ENCODE measurements around the gene FGD1.

Gene FGD1

DNA sequence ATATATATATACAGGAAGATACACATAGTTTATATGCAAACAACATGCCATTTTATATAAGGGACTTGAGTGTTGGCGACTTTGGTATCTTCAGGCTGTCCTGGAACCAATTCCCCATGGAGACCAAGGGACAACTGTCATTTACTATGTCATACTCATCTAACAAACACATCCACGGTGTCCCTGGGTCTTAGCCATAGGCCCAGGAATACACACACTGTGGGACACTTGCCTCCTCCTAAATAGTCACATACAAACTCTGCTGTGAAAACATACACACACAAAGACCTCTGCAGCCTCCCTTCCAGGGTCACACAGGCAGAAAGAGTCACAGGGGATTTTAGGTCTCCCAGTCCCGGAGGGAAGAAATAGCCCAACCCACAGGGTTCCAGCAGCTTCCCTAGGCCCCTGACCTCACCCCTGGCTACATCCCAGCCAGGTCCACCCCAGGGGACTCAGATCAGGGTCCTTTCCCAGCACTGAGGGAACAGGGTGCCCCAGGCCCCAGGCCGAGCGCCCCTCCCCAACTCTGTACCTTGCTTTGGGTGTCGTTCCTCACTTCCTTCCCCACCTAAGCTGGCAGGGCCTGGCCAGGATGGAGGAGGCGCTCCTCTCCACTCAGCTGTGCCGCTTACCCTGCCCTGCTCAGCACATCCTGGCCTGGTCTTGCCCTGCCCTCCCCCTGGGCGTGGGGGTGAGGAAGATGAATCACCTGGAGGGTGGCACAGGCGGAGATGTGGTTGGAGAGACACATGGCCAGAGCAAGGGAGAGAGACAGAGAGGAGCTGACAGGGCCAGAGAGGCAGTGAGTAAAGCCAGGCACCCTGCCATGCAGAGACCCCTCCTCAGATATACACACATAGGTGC, 21.8 kb downstream of the FGD1 start:
- no peak for DNase-seq (ENCODE audit: low read depth, low spot score)

DNA sequence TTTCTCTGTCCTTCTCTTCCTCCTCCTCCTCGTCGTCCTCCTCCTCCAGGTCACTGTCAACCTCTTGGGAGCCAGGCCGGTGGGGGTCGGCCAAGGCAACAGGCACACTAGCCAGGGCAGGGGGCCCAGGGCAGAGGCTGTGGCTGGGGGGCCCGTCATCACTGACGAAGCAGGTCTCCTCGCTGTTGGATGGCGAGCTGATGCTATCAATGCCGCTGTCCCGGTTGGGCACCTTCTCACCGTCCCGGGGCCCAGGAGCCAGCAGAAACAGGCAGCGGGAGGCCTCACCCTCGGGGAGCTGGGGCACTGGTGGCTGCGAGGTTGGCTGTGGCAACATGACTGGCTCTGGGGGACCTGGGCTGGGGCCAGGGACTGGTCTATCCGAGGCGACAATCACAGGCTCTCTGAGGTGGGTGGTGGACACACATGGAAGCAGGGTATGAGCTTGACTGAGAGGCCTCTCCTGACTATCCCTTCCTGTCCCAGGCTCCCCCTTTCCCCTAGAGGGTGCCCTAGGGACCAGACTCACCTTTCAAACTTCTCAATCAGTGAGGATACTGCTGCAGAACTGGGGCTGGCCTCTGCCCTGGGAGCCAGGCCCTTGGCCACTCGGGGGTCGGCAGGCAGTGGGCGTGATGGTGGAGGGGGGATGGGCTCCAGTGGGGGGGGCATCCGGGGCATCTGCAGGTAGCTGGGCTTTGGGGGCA, 25.8 kb downstream of the FGD1 start:
- DNase-seq (ENCODE audit: low read depth, low spot score) = no peak

DNA sequence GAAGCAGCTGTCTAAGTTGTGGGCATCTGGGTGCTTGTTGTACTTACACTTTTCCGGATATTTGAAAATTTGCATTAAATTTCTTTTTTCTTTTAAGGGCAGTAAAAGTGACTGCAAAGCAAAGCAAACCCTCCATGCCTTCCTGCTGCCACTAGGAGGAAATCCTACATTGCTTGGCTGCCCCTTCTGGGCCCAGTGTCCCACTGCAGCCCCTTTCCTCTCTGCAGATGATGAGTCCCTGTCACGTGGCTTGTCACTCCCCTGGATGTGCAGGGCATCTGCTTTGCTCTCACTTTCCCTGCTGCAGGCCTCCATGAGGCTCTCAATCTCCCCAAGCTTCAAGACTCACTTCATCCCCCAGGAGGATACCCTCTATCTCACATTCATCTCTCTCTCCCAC, 43.1 kb downstream of the FGD1 start:
- no peak for DNase-seq (ENCODE audit: low read depth, low spot score)

DNA sequence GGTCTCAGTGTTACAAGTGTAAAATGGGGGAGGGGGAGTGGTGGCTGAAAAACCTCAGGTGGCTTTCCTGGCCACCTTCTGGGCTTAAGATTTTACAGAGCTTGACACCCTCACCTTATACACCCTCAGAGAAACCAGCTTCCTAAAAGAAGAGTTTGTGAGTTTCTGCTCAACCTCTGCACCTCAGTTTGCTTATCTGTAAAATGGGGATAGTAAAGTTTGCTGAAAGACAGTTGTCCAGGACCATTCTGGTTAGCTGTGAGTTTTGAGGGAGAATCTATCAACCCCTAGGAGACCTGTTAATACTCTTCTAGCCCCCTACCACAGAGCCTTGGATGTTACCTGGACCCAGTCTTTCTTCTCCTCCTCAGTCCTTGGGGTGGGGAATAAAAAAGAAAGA, 46.1 kb downstream of the FGD1 start:
- DNase-seq (ENCODE audit: low read depth, low spot score) = no peak

DNA sequence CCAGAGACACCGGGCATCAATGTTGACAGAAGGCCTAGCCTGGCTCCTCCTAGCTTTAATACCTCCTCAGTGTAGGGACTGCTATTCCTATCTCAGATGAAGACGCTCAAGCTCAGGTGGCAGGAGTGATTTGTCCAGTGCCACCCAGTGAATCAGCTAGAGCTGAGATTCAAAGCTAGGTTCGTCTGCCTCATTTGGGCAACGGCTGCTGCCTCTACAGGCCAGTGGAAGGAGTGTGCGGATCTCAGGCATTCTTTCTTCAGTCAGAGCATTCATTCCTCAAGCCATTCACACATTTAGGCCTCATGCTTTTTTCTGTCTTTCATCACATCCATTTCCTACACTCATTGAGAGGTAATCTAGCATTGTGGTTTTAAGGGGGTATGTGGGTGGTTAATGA, 48.6 kb downstream of the FGD1 start:
- DNase-seq (ENCODE audit: low read depth, low spot score) = no peak

DNA sequence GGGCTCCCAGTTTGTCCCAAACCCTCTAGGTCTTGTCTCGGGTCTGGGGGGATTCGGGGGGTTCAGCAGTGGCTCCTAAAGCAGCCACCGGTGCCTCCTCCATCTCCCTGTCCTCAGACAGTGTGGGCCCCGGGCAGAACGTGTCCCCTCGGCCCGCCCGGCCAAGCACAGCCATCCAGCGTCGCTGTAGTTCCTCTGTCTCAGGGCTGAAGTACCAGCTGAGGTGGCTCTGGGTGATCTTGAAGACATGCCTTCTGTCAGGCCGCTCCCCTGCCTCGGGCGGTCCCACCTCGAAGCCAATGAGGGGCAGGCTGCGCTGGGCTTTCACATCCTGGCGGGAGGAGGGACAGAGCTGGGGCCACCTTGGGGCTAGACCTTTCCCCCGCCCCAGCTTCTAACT, 50.0 kb downstream of the FGD1 start:
- DNase-seq (ENCODE audit: low read depth, low spot score) = no peak

DNA sequence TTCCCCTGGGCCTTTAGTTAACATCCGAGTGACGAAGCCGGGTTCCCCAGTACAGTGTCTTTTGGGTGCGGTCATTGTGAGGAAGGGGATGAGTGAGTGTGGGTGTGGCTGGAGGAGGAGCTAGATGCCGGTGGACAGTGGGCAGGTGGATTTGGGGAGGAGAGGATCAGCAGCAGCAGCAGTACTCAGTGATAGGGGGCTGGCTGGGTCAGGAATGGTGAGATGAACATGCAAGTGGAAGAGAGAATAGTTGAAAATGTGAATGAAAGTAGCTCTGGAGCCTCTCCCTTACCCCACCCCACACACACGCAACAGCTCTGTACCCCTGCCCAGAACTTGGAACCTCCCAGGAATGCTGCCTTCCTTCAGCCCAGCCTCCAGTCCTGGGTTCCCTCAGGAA, 51.3 kb downstream of the FGD1 start:
- DNase-seq (ENCODE audit: low read depth, low spot score) = no peak

DNA sequence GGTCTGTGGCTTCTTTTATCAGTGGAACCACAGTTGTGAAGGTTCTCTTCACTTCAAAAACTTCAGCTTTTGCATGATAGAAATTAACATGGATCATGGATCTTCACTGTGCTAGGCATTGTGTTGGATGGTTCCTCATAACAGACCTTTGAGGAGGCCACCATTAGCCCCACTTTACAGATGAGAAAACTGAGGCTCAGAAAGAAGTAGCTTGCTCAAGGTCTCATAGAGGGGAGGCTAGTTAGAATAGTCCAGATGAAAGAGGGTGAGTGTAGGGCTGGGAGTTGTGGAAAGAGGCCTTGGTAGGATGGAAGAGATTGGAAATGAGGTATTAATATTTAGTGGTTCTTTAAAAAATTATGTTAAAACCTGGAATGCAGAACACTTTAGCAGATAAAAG, 53.2 kb downstream of the FGD1 start:
- DNase-seq (ENCODE audit: low read depth, low spot score) = no peak

DNA sequence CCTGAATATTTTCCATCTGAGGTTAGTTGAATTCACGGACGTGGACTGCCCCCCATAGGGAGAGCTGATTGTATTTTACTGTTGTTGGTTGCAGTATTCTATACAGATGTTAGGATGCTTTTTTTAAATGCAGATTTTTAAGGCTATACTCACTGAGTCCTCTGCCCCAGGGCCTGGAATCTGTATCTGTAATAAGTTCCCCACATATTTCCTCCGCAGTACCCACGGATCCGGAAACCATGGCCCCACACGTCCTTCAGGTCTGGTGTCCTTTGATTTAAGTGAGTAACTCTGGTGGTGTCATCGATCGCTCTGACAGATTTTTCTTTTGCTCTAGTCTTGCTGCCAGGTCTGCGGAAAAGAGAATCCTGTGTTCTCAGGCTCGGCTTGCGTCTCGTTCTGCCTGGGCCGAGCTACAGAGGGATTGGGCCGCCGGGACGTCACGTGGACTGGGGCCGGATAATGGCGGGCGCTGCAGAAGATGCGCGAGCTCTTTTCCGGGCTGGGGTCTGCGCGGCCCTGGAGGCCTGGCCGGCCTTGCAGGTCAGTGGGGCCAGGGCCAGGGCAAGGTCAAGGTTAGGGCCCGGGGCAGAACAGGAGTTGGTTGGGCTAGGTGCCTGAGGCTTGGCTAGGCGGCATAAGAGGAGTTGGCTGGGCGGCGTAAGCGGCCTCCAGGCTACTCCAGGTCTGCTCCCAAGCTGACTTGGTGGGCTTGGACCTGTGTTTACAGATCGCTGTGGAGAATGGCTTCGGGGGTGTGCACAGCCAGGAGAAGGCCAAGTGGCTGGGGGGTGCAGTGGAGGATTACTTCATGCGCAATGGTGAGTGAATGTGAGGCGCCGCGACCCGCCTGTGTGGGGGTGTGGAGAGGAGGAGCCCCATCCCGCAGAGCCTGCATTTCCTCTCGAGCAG, 55.8 kb downstream of the FGD1 start, which contains the start of gene TSR2:
TSS of gene TSR2 (plus strand) at position 445 of the 912 bp plus-strand sequence. CDS start at position 463, 18 bp downstream.
- DNase-seq (ENCODE audit: low read depth, low spot score) = peak; percentile 63

DNA sequence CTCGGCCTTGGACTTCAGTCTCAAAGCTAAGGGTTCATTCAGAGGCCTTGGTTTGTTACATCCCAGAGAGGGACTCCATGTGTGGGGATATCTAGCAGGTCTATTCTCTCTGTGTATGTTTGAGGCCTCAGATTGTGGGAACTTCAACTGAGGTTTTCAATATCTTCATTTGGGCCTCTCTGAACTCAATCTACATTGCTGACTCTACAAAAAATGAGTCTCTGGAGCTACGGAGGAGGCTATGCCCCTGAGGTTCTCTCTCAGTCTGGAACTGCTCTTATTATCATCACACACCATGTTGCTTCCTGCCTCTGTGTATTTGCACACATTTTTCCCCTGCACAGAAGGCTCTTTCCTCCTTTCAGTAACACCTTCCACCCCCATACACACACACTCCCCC, 60.9 kb downstream of the FGD1 start:
- DNase-seq (ENCODE audit: low read depth, low spot score) = no peak

DNA sequence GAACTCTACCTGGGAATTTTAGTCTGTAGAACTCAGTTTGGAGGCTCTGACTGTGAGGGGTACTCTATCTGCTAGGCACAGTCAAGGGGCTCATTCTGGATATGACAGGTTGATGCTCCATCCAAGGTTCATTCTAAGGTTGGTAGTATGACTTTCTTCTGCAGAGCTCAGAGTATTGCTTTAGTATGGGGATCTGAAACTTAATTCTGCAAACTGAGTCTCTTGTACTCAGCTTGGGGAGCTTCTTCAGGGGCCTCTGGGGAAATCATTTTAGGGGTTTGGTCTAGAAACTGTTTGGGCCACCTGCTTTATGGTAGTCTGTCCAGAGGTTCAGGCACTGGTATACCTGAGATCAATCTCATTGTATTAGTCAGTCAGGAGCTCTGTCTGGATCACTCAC, 65.5 kb downstream of the FGD1 start:
- DNase-seq (ENCODE audit: low read depth, low spot score) = no peak

DNA sequence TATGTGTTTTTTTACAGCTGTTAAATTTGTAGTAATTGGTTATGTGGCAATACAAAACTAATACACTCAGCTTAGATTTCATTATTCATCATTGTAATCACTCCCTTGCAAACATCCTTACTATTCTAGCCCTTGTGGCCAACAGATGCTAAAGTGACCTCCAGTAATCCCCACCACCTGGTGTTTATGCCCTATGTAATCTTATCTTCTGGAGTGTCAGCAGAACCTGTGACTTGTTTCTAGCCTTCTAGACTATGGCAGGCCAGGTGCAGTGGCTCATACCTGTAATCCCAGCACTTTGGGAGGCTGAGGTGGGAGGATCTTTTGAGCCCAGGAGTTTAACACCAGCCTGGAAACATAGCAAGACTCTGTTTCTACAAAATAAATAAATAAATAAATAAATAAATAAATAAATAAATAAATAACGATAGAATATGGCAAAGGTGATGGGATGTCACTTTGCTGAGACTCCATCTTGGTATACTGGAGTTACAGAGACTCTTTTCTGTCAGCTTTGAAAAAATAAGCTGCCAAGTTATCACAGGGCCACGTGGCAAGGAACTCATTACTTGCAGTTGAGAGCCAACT, 68.1 kb downstream of the FGD1 start:
- no peak for DNase-seq (ENCODE audit: low read depth, low spot score)

DNA sequence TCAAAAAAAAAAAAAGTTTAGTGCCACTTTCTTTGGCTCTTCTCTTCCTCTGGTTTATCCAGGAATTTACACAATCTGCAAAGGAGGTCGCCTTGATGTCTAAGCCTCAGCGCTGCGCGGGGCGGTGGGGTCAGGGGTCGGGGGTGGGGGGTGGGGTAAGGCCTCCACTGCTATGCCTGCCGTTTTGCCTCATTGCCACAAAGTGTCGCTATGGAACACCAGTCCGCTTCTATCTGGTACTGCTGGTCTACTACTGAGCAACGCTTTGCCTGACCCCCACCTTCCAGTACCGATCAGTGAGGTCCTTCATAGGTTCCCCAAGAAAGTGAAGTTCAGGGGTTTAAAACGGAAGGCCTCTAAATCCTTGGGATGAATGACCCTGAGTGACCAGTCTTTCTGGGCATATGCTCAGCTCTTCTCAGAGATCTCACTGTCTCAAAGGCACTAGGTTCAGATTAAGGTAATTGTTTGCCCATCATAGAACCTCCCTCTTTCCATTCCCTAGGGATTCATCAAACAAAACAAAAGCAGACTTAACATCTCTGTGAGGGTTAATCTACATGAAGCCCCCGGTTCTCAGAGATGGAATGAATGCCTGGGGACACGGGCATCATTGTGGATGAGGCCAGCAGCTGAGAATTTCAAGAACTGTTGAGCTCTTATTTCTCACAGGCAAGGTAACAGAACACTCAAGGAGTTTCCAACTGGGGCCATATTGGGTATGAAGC, 72.7 kb downstream of the FGD1 start:
- no peak for DNase-seq (ENCODE audit: low read depth, low spot score)

DNA sequence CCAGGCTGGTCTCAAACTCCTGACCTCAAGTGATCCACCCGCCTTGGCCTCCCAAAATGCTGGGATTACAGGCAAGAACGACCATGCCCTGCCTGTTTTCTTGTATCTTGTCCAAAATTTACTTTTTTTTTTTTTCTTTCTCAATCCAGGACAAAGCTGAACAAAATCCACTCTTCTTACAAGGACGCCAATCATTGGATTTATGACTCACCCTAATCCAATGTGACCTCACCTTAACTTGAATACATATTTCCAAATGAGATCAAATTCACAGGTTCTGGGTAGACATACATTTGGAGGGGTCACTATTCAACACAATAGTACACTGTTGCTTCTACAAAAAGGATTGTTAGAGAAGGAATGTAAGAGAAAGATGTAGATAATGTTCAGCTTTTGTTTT, 73.9 kb downstream of the FGD1 start:
- DNase-seq (ENCODE audit: low read depth, low spot score) = no peak

DNA sequence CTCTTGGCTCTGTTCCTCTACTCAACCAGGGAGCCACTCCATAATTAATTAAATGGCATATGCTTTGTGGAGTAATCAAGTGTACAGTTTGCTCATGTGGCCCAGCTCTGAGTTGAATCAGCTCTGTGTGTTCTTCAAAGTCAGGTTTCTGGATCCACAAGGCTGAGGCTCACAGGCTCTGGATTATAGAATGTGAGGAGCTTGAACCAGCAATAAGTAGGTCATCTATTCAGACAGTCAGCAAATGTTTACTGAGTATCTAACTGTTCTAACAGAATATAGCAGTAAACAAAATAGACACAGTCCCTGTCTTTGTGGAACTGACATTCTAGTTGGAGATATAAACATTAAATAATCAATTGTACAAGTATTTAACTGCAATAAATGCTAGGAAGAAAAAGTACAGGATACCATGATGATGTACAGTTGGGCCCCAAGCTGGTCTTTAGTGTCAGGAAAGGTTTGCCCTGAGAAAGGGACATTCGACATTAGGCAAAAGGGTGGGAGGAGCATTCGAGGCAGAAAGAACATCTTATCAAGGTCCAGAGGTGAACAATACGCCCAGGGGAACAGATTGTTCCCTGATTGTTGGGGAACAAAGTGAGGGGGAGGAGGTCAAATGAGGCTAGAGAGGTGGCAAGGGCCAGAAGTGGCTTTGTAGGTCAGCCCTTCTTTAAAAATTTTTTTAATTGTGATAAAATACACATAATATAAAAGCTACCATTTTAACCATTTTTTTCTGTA, 76.3 kb downstream of the FGD1 start:
- DNase-seq (ENCODE audit: low read depth, low spot score) = no peak

DNA sequence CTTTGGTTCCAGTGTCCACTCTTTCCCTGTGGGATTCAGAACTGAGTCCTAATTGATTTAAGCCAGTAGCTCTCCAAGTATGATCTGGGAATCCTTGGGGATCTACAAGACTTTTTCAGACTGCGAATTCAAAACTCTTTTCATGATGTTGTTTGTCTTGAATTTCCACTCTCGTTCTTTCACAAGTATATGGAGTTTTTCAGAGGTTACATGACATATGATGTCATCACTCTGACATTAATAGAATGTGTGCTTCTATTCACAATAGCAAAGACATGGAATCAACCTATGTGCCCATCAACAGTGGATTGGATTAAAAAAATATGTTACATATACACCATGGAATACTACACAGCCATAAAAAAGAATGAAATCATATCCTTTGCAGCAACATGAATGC, 79.1 kb downstream of the FGD1 start:
- no peak for DNase-seq (ENCODE audit: low read depth, low spot score)

DNA sequence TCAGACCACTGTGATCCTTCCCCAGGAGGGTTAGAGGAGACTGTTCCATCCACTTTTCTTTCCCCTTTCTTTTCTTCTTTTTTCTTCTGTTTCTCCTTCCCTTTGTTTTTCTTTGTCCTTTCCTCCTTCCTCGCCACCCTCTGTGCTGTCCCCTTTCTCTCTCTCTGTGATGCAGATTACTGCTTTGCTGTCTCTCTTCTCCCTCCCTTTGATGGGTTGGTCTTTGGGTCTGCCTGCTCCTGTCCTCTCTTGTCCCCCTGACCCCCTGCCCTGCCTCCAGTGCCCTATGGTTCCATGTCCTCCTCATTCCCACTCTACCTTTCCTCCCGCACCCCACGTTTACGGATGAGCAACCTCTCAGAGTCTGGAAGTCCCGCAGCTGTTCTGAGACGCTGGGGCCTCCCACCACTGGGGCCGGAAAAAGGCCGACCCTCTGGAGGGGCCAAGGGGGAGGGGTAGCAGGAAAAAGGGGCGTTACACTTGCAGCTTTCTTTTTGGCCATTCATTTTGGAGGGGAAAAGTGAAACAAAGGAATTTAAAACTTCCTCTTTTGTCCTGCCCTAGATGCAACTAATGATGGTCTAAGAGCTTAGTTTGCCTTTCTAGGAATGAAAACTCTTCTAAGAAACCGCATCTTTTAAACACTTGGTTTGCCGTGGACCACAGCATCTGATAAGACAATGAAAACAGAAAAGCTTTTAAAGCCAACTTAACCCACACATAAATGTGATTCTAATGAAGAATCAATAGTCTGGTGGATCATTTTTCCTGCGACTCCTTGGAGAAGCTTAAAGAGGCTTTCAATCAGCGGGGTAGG, 80.3 kb downstream of the FGD1 start:
- DNase-seq (ENCODE audit: low read depth, low spot score) = no peak

DNA sequence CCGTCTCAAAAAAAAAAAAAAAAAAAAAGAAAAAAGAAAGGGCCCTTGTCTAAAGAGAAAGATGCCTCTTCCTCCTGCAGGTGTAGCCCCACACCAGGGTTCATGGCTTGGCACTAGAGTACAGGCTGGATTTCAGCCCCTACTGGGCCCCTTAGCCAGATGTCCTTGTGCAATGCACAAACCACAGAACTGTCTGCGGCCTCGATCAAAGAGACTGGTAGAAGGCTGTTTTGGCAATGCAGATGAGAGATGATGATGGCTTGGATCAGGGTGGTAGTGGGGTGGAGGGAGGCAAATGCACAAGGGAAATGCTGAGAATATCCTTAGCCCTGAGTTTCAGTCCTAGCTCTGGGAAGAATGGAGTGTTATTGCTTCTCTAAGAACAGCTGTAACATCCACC, 82.3 kb downstream of the FGD1 start:
- DNase-seq (ENCODE audit: low read depth, low spot score) = no peak

DNA sequence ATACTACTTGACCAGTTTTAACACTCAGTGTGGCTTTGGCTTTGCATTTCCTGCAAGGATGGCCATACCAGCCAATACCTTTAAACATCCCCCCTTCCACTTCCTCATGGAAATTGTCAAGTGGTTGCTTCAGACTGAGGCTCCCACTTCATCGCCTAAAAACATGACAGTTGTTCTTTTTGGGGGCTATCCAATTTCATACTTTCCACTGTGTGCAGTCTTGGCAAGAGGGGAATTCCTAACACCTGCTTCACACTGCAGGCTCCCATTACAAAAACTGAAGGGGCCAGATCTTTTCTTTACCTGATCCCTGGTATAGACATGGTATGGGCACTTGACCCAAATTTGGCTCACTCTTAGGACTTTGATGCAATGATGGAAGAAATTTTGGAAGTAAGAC, 84.3 kb downstream of the FGD1 start:
- DNase-seq (ENCODE audit: low read depth, low spot score) = no peak
